PC-3 (cell line): ENCODE measurements around the gene UGT2A1.

Experiments
- EZH2 ChIP-seq: fragments of 300-600 bp; sonication (generic); IDR thresholded peaks from one replicate; pipeline ENCODE4 v1.6.1; 2017; ENCODE audit warnings: antibody characterized with exemption, mild to moderate bottlenecking, low read length; ENCODE audit not compliant: unreplicated experiment
- EZH2phosphoT487 ChIP-seq: fragments of 300-600 bp; sonication (generic); IDR thresholded peaks from 2 replicates; pipeline ENCODE4 v1.6.1; 2018; ENCODE audit warnings: mild to moderate bottlenecking, antibody characterized with exemption, low read length, borderline replicate concordance
- TF ChIP-seq, protein P1 (sequence below): fragments of 300-600 bp; sonication (generic); conservative IDR thresholded peaks from 2 replicates; pipeline ENCODE4 v1.5.1; 2017; ENCODE audit warnings: antibody characterized with exemption, low read depth, mild to moderate bottlenecking, low read length

DNA sequence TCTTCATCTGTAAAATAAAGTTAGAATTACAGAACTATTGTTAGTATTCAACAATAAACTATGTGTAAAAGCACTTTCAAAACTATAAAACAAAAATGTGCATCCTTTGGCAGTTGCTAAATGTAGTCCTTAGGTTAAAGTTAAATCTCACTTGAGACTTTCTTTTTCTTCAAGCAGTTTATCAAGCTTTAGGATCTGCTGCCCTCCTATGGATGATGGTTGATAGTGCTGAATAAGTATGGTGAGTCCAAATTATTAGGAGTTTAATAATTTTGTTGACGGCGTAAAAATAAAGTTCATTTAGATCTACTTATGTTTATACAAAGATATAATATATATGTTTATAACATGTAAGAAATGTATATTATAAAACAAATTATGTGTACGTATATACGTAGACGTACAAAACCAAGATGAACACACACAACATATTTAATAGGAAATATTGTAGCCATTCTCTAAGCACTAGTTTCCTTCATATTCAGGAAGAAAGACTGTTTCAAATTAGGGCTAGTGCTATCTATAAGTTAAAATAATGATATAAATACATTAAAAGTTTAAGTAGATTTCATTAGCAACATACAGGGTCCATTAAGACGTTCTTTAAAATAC is 35.9 kb downstream of the UGT2A1 start:
- TF ChIP-seq, protein P1, sequence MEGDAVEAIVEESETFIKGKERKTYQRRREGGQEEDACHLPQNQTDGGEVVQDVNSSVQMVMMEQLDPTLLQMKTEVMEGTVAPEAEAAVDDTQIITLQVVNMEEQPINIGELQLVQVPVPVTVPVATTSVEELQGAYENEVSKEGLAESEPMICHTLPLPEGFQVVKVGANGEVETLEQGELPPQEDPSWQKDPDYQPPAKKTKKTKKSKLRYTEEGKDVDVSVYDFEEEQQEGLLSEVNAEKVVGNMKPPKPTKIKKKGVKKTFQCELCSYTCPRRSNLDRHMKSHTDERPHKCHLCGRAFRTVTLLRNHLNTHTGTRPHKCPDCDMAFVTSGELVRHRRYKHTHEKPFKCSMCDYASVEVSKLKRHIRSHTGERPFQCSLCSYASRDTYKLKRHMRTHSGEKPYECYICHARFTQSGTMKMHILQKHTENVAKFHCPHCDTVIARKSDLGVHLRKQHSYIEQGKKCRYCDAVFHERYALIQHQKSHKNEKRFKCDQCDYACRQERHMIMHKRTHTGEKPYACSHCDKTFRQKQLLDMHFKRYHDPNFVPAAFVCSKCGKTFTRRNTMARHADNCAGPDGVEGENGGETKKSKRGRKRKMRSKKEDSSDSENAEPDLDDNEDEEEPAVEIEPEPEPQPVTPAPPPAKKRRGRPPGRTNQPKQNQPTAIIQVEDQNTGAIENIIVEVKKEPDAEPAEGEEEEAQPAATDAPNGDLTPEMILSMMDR = peak; percentile 83
- no peak for TF ChIP-seq EZH2
- TF ChIP-seq EZH2phosphoT487 = no peak
